Germinal center (tissue), 1 donor: ENCODE results near the gene ANO6.

ENCODE experiments used
- DNase-seq: peaks from one replicate; pipeline ENCODE4 v3.0.0; 2012; ENCODE audit warnings: mixed read lengths, low spot score

The ANO6 gene

DNA sequence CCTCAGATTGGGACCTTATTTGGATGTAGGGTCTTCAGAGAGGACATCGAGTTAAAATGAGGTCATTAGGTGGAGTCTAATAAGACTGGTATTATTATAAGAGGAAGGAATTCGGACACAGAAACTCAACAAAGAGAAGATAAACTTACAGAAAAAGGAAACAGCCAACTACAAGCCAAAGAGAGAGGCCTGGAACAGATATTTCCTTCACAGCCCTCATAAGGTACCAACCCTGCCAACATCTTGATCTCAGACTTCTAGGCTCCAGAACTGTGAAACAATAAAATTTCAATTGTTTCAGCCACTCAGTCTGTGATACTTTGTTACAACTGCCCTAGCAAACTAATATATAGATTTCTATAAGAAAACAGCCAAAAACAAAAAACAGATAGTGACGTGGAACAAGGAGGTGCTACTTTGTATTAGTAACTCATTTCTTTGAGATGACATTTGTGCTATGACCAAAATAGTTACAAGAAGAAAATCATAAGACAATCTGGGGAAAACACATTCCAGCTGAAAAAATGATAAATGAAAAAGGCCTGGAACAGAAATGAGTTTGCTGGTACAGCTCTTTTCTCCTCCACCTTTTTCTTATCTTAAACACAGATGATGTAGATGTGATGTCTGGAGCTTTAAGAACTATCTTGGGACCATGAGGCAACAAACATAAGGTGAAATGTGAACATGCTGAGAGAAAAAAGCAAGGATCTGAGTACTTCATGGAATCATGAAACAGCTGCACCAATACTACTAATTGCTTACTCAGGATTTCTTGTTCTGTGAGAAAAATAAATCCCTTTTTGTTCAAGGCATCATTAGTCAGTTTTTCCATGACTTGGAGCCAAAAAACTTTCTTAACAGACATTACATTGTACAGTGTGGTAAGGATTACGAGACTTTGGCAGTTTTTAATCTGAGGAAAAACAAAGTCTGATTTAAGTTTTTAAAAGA, 243.2 kb downstream of the ANO6 start:
- no peak for DNase-seq

DNA sequence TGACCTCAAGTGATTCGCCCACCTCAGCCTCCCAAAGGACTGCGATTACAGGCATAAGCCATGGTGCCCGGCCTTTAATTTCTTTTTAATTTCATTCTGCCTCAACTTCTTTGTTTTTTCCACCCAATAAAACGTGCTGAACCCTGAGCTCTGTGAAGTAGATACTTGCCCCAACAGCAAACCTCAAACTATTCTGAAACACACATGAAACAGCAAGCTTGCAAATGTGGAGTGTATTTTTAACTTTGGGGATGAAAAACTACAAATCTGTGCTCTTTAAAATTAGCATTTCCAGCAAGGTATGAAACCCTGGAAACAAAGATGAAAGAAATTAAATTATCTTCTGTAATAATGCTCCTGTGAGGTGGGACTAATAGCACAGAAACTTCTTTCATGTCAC, 246.6 kb downstream of the ANO6 start:
- DNase-seq: no peak

DNA sequence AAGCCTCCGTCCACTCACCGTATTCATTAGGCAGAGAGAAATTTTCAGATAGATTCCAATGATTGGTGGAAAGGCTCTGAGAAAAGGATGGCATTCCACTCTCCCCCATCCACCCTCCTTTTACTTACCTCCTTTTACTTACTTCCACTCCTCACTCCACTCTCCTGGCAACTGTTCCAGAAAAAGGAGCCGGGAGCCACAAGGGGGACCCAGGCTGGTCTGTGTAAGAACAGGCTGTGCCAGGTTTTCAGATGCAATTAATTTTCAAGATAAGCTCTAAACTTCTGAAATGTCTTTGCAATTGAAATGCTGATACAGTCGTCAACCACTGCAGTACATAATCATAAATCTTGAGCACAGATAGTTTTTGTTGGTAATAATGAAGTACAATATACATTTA, 248.8 kb downstream of the ANO6 start:
- no peak for DNase-seq

DNA sequence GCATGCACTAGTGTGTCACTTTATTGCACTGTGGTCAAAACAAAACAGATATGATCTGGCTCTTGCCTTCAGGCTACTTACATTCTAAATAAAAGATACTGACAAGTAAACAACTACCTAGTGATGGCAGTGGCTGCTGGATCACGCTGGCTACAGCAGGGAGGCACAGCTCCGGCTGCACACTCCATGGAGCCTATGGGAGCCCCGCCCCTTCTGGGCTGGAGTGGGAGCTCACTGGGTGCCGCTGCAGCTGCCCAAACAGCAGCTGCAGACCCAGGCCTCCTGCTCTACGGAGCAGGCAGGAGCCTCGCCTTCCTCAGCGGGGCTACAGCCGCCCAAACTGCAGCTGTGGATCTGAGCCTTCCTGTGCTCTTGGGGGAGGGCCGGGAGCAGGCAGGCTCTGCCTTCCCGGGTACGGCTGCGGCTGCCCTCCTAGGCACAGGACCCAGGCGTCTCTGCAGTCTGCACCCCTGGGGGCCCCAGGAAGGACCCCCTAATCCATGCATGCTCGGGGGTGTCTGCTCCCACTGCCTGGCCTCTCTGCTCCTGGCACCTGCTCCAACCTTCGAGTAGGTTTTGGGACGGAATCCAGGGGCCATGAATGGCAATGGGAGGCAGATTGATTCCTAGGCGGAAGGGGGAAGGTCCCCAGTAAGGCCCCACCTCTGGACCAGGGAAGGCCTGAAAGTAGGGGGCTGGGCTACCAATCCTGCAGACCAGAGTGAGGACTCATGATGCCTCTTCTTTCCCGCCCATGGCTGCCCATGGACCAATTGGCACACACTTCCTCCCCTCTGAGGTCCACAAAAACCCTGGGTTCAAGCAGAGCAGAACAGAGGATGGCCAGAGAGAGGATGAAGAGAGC, 253.1 kb downstream of the ANO6 start:
- DNase-seq: no peak

DNA sequence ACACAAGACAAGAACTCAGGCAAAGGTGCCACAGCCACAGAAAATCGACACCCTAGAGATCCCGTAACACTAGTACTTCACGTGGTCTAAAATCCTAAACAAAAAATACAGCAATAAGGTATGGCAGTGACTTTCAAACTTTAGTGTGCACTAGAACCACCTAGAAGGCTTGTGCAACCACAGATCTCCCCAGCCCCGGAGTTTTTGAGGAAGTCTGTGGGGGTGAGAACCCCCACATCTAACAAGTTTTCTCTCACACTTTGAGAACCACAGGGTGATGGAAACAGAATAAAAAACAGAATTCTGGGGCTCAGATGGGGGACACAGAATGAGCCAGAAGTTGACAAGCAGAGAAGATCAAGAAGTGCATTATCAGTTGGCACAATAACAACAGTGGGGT, 254.0 kb downstream of the ANO6 start:
- DNase-seq: no peak

DNA sequence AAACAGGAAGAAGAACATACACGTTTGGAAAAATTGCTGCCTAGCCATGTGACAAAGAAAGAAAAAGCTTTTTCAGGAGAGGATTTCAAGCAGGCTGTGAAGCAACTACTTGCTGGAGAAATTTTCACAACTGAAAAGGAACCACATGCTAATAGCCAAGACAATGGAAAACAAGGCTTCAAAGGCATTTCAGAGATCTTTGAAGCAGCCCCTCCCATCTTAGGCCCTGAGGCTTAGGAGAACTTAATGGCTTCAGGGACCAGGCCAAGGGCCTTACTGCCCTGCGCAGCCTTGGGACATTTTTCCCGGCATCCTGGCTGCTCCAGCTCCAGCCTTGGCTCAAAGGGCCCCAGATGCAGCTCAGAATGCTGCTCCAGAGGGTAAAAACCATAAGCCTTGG, 257.7 kb downstream of the ANO6 start:
- DNase-seq: no peak

DNA sequence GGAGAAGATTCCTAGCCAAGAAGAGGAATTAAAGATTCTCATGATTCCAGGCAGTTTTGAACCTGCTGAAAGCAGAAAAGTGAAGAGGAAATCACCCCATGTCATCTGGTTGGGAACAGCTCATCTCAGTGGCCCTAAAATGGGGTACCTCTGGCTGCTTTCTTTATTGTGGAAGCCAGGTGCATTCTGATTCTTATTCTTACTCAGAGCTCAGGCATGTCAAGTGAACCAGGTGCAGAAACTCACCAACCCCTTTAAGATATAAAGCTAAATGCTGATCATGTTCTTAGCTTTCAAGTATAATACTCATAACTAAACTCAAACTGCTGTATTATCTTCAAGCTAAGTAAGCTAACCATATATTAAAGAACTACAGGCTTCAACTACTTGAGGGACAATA, 259.7 kb downstream of the ANO6 start:
- no peak for DNase-seq

DNA sequence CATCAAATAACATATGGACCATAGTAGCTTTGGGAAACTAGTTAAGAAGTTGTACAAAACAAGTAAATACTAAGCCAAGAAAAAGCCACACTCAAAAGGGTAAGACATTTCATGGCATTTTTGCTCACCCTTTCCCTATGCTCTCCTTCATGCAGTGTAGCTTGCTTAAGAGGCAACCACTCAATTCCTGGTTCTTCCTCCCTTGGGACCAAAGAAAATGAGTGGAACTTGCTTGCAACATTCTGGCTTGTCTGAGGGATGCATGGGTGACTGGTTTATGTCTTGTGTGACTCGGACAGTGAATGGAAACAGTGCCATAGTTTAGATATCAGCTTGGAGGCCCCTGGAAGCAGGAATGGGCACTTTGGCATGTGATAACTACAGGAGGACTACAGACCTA, 261.6 kb downstream of the ANO6 start:
- no peak for DNase-seq

DNA sequence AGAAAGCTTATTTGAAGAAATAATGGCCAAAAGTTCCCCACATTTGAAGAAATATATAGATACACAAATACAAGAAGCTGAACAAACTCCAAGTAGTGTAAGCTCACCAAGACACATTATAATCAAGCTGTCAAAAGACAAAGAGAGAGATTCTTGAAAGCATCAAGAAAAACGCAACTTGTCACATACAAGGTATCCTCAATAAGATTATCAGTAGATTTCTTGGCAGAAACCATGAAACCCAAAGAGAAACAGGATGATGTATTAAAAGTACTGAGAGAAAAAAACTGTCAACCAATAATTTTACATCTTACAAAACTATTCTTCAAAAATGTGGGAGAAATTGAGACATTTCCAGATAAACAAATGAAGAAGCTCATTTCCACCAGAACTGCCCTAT, 263.0 kb downstream of the ANO6 start:
- DNase-seq: no peak

DNA sequence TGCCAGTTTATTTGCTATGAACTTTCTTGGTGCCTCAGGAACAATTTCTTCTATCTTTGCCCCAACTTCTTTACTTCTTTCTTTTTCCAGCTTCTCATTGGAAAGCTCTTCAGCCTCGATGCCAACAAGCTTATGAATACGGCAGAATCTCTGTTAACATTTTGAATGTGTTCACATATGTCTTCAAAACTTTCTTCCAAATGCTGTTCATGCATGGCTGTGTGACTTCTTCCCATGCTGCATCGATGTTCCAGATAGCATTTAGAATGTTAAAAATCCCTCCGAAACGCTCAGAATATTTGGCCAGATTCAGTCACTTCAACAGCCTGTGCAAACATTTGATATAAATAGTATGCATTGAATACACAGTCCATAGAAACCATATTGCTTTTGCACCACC, 265.9 kb downstream of the ANO6 start:
- DNase-seq: no peak

DNA sequence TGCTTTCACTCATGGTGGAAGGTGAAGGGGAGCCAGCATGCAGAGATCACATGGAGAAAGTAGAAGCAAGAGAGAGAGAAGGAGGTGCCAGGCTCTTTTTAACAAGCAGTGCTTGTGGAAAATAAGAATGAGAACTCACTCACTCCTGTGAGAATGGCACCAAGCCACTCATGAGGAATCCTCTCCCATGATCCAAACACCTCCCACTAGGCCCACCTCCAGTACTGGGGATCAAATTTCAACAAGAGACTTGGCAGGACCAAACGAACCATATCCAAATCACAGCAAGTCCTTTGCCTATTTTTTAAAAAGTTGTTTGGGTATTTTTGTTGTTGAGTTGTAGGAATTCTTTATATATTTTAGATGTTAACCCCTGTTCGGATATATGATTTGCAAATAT, 267.7 kb downstream of the ANO6 start:
- no peak for DNase-seq
